A673 (cell line): Measurements from ENCODE around the gene LGALS3BP. TPM values are rescaled to one million over a fixed set of nuclear protein-coding genes. Genes with fewer than 3 reads are reported as not detected.

Experiments used
- BruUV-seq: library from RNA; stranded (reverse); fragments of 400-500 nt; replicated peaks from 2 replicates; lab custom pipeline; 2021; lab: Mats Ljungman, UMichigan
- CTCF ChIA-PET: fragments of 300-600 bp; sonication (Branson Sonifier 250); formaldehyde crosslinking; loops from one replicate; lab custom pipeline; 2022; ENCODE audit warnings: antibody characterized with exemption; lab: Charles Lee
- POLR2A ChIA-PET: fragments of 300-600 bp; sonication (Branson Sonifier 250); formaldehyde crosslinking; loops from one replicate; lab custom pipeline; 2022; ENCODE audit warnings: antibody characterized with exemption; ENCODE audit not compliant: low non-redundant PET; lab: Charles Lee
- DNase-seq: peaks from one replicate; pipeline ENCODE4 v3.0.0-alpha.2; 2015; ENCODE audit warnings: low spot score
- H3K27ac ChIP-seq: fragments of 200-600 bp; sonication (generic); 2 replicates; pipeline ENCODE4 v1.5.1; 2016; ENCODE audit warnings: mixed run types, low read depth, mild to moderate bottlenecking, mixed read lengths, antibody characterized with exemption, low read length; ENCODE audit not compliant: poor library complexity, severe bottlenecking
- H3K27me3 ChIP-seq: fragments of 200-600 bp; sonication (generic); replicated peaks from 2 replicates; pipeline ENCODE4 v1.6.1; 2017; ENCODE audit warnings: mixed run types, low read depth, mild to moderate bottlenecking, mixed read lengths, antibody characterized with exemption, low read length; ENCODE audit not compliant: insufficient read depth, poor library complexity
- H3K36me3 ChIP-seq: fragments of 200-600 bp; sonication (generic); 2 replicates; pipeline ENCODE4 v1.6.1; 2016; ENCODE audit warnings: mixed run types, mild to moderate bottlenecking, mixed read lengths, antibody characterized with exemption, low read length; ENCODE audit not compliant: insufficient read depth, poor library complexity, severe bottlenecking
- H3K4me1 ChIP-seq: fragments of 200-600 bp; sonication (generic); 2 replicates; pipeline ENCODE4 v1.6.1; 2017; ENCODE audit warnings: mixed run types, mild to moderate bottlenecking, mixed read lengths, antibody characterized with exemption, low read length; ENCODE audit not compliant: insufficient read depth, poor library complexity, severe bottlenecking
- H3K4me3 ChIP-seq: fragments of 200-600 bp; sonication (generic); 2 replicates; pipeline ENCODE4 v1.5.1; 2016; ENCODE audit warnings: low read depth, mixed run types, mild to moderate bottlenecking, mixed read lengths, low read length; ENCODE audit not compliant: poor library complexity, severe bottlenecking
- H3K9me3 ChIP-seq: fragments of 200-600 bp; sonication (generic); 2 replicates; pipeline ENCODE4 v1.6.1; 2016; ENCODE audit warnings: mixed run types, low read depth, mild to moderate bottlenecking, mixed read lengths, antibody characterized with exemption, low read length; ENCODE audit not compliant: poor library complexity, severe bottlenecking
- CTCF ChIP-seq: fragments of 300-800, 200-600 bp; sonication (generic); conservative IDR thresholded peaks from 2 replicates; pipeline ENCODE4 v1.5.1; 2017; ENCODE audit warnings: low read depth, mild to moderate bottlenecking, antibody characterized with exemption, low read length, moderate library complexity, mixed read lengths
- EZH2 ChIP-seq: fragments of 200-600 bp; sonication (generic); IDR thresholded peaks from 2 replicates; pipeline ENCODE4 v1.6.1; 2017; ENCODE audit warnings: borderline replicate concordance, low read depth, mild to moderate bottlenecking, mixed read lengths, antibody characterized with exemption, low read length; ENCODE audit not compliant: poor library complexity, severe bottlenecking
- intact Hi-C: fragments of 100-400 bp; cut with micrococcal nuclease; formaldehyde crosslinking; loops from one replicate; pipeline ENCODE4 v1.10.0; 2022; ENCODE audit not compliant: unreplicated experiment
- total RNA-seq: library from RNA; stranded (reverse); gene quantifications from 2 replicates; pipeline ENCODE4 v1.2.3, GENCODE V29; 2021

The LGALS3BP gene
- total RNA-seq, 1 experiment from 2014 or later: 295 TPM

- DNase-seq: no peak
- no TSS peak for BruUV-seq
- H3K27me3 ChIP-seq: no peaks in the 10 kb centered on the region
- ChIA-PET CTCF (no interaction called here), POLR2A (no interaction called here)
- peaks cover 27% of the 10 kb centered on the region for H3K9me3 ChIP-seq
- no peak overlapping the region for H3K4me3 ChIP-seq
- intact Hi-C loops: no loop called here
- no peak overlapping the region for H3K27ac ChIP-seq
- TF ChIP-seq EZH2 (no peak), CTCF (no peak)
- no peaks in the 10 kb centered on the region for H3K4me1 ChIP-seq
- no peaks in the 10 kb centered on the region for H3K36me3 ChIP-seq
Observed at GRCh38 chr17:79017546-79018369, 38.0 kb upstream of the LGALS3BP start.

GRCh38 chr17:79014158-79014758 lies 34.5 kb upstream of the LGALS3BP start:
- Histone ChIP-seq H3K27ac (no peak overlapping the region), H3K4me1 (peaks cover 6% of the 10 kb centered on the region), H3K36me3 (no peaks in the 10 kb centered on the region), H3K27me3 (no peaks in the 10 kb centered on the region), H3K9me3 (peaks cover 27% of the 10 kb centered on the region), H3K4me3 (no peak overlapping the region)
- BruUV-seq: no TSS peak
- intact Hi-C loops: no loop called here
- ChIA-PET CTCF (interaction anchor here (0.6 kb wide), 1 partner anchor 12 kb away, joined by 3 read pairs; no protein-coding TSS in a partner anchor), POLR2A (no interaction called here)
- no peak for TF ChIP-seq CTCF
- no peak for TF ChIP-seq EZH2
- no peak for DNase-seq

GRCh38 chr17:79012563-79013134 lies 32.9 kb upstream of the LGALS3BP start:
- TF ChIP-seq CTCF (no peak), EZH2 (no peak)
- ChIA-PET POLR2A (no interaction called here), CTCF (no interaction called here)
- Histone ChIP-seq H3K9me3 (peaks cover 27% of the 10 kb centered on the region), H3K4me1 (peaks cover 6% of the 10 kb centered on the region), H3K27me3 (no peaks in the 10 kb centered on the region), H3K4me3 (no peak overlapping the region), H3K36me3 (no peaks in the 10 kb centered on the region), H3K27ac (no peak overlapping the region)
- no TSS peak for BruUV-seq
- intact Hi-C loops: no loop called here
- DNase-seq: no peak
